Measurements from ENCODE around the gene UBALD2. TPM values are rescaled to one million over a fixed set of nuclear protein-coding genes. Genes with fewer than 3 reads are reported as not detected.

The UBALD2 gene
- total and polyA plus RNA-seq, 2 of the 13 experiments (the other 11 are each of a cell fraction or from before 2014, with no cell fraction given): 3.3 to 89.7 TPM

GRCh38 chr17:76304226-76305134 lies 39.3 kb downstream of the UBALD2 start:
- no peak for DNase-seq (ENCODE audit: low spot score)
- intact Hi-C loops (cut with micrococcal nuclease; ENCODE audit: unreplicated experiment) (no loop called here), in situ Hi-C loops (cut with HindIII; ENCODE audit: extremely low pct_ligation_motif_present, low pct_unique_long_range_greater_than_20kb) (loop anchor here (5.0 kb wide), 1 partner anchor 93 kb away; no protein-coding TSS in a partner anchor)
- no peaks in the 10 kb centered on the region for H3K9me3 ChIP-seq (ENCODE audit: low read length)
- peak; percentile 32 for ATAC-seq
- BruUV-seq (replicated peaks): no TSS peak
- ChIA-PET CTCF (ENCODE audit: low intra/inter-chr PET ratio, low total read pairs) (interaction anchor here (1.4 to 4.3 kb wide), 2 partner anchors 81 to 93 kb away, joined by 4 to 14 read pairs; no protein-coding TSS in a partner anchor), POLR2A (interaction anchor here (0.7 to 11.1 kb wide), 7 partner anchors 57 to 94 kb away, joined by 3 to 79 read pairs (median 5); partner anchors contain the start of gene SPHK1)
- H3K4me2 ChIP-seq (ENCODE audit: low read depth, low read length): no peak overlapping the region
- H2AFZ ChIP-seq (ENCODE audit: low read length): no peak overlapping the region
- H3K9ac ChIP-seq (ENCODE audit: insufficient read depth, low read depth, low read length): no peak overlapping the region
- WGBS (ENCODE audit: low lambda C conversion rate): 95% methylated on average over 16 of the region's 17 CpGs
- no peaks in the 10 kb centered on the region for H3K79me2 ChIP-seq (ENCODE audit: insufficient read depth, low read length)
- no peak for FAIRE-seq
- no peak overlapping the region for H3K27ac ChIP-seq (ENCODE audit: extremely low read length, insufficient read depth, low read length)
- H3K36me3 ChIP-seq (replicated peaks in 1 of 2; ENCODE audit: control insufficient read depth in 1 of 2, insufficient read depth in 2 of 2, low read length in 2 of 2): peaks cover 0 to 2% of the 10 kb centered on the region in 2 experiments; a peak in 1 of 5 replicates
- H4K20me1 ChIP-seq (ENCODE audit: insufficient read depth, low read length): no peaks in the 10 kb centered on the region
- H3K27me3 ChIP-seq (ENCODE audit: control insufficient read depth in 1 of 2, insufficient read depth in 2 of 2, low read length in 2 of 2): no peaks in the 10 kb centered on the region
- H3K4me1 ChIP-seq (ENCODE audit: insufficient read depth, low read length): no peaks in the 10 kb centered on the region
- H3K4me3 ChIP-seq (replicated peaks in 1 of 3; ENCODE audit: insufficient read depth in 1 of 3, low read depth in 2 of 3, low read length in 3 of 3): no peak overlapping the region
- TF ChIP-seq MATR3 (CRISPR knock-in tag; IDR thresholded peaks at IDR 0.05): no peak
- no peak for TF ChIP-seq ZNF281 (CRISPR knock-in tag; IDR thresholded peaks at IDR 0.05; ENCODE audit: borderline replicate concordance)
- no peak for TF ChIP-seq ATF1 (CRISPR knock-in tag; IDR thresholded peaks at IDR 0.05)
- TF ChIP-seq DMAP1 (CRISPR knock-in tag; IDR thresholded peaks at IDR 0.05): no peak
- no peak for TF ChIP-seq ZNF543 (CRISPR knock-in tag; IDR thresholded peaks at IDR 0.05)
- TF ChIP-seq CBX5 (CRISPR knock-in tag; IDR thresholded peaks at IDR 0.05; ENCODE audit: borderline replicate concordance): 0 out of 2 replicates have a peak, but pooled peaks have one; percentile 16
- peak; percentile 59 for TF ChIP-seq AGO2 (optimal IDR thresholded peaks at IDR 0.05; ENCODE audit: low read depth, low read length)
- TF ChIP-seq RBM22 (optimal IDR thresholded peaks at IDR 0.05; ENCODE audit: low read length): peak; percentile 87
- TF ChIP-seq CBX1 (IDR thresholded peaks at IDR 0.05; ENCODE audit: low read depth): no peak
- TF ChIP-seq RARA (CRISPR knock-in tag; IDR thresholded peaks at IDR 0.05): no peak
- 0 out of 2 replicates have a peak, but pooled peaks have one; percentile 12 for TF ChIP-seq ARNT2 (CRISPR knock-in tag; IDR thresholded peaks at IDR 0.05; ENCODE audit: low read depth)
- TF ChIP-seq REST (IDR thresholded peaks at IDR 0.05; ENCODE audit: borderline replicate concordance in 1 of 2, low read depth in 1 of 2, low read length in 2 of 2): no peak
- TF ChIP-seq NAIF1 (CRISPR knock-in tag; IDR thresholded peaks at IDR 0.05; ENCODE audit: borderline replicate concordance): no peak
- no peak for TF ChIP-seq BCL6 (CRISPR knock-in tag; IDR thresholded peaks at IDR 0.05)
- TF ChIP-seq ZNF274 (CRISPR knock-in tag; IDR thresholded peaks at IDR 0.05): 0 out of 2 replicates have a peak, but pooled peaks have one; percentile 29
- TF ChIP-seq ZNF17 (CRISPR knock-in tag; IDR thresholded peaks at IDR 0.05): no peak

Data from HepG2 (cell line).